ENCODE data around the gene LRIT2. TPM values are rescaled to one million over a fixed set of nuclear protein-coding genes. Genes with fewer than 3 reads are reported as not detected.
A peak's percentile ranks its signal among the peaks of the same experiment; 100 is the strongest.

The LRIT2 gene
- total and polyA plus RNA-seq, 12 donors: not detected

DNA sequence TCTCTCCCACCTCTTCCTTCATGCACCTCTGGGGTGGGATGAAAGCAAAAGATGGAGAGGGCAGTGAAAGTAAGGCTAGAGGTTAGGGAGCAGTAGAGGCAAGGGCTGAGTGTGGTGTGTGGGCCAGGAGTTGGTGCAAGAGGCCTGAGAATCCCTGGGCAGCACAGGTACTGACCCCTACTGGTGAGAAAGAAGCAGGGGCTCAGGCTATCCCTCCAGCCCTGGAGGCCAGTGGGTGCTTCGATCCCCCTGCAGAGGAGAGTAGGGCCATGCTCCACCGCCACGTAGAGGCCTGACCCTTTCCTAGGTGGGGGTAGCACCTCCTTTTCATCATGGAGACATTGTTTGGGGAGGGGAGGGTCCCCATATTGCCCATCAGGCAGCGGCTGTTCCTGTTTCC is 21.2 kb downstream of the LRIT2 start:
- no peaks in the 10 kb centered on the region for H3K4me1 ChIP-seq
- no peak for ATAC-seq
- H3K27me3 ChIP-seq: peaks cover 0 to 13% (median 3%) of the 10 kb centered on the region in 7 donors
- peak in 3 of 9 donors; percentile 6 to 31 (median 12) for TF ChIP-seq CTCF (IDR thresholded peaks at IDR 0.05)
- H3K4me3 ChIP-seq: no peak overlapping the region
- no peak overlapping the region for H3K27ac ChIP-seq
- H3K36me3 ChIP-seq: no peaks in the 10 kb centered on the region
- no peaks in the 10 kb centered on the region for H3K9me3 ChIP-seq
- 81 to 86% methylated on average over 4 of the region's 4 CpGs for WGBS, 2 donors
- DNase-seq: no peak
- intact Hi-C loops (cut with DNase I): loop anchor here in 4 of 10 donors (2.0 to 10.0 kb wide), 4 partner anchors 47 to 59 kb away; no protein-coding TSS in a partner anchor

GRCh38 chr10:84202349-84202748 is 23.0 kb downstream of the LRIT2 start:
- H3K27ac ChIP-seq: no peak overlapping the region
- DNase-seq: no peak
- intact Hi-C loops (cut with DNase I): loop anchor here in 3 of 10 donors (5.0 to 10.0 kb wide), 3 partner anchors 45 to 58 kb away; no protein-coding TSS in a partner anchor
- no peak overlapping the region for H3K4me3 ChIP-seq
- TF ChIP-seq CTCF (IDR thresholded peaks at IDR 0.05): no peak
- peaks cover 0 to under 1% (median 0%) of the 10 kb centered on the region in 9 donors for H3K4me1 ChIP-seq
- H3K36me3 ChIP-seq: no peaks in the 10 kb centered on the region
- H3K27me3 ChIP-seq: peaks cover 0 to 13% (median 0%) of the 10 kb centered on the region in 7 donors
- no peaks in the 10 kb centered on the region for H3K9me3 ChIP-seq
- 88 to 90% methylated on average over 5 of the region's 5 CpGs for WGBS, 2 donors
- no peak for ATAC-seq

DNA sequence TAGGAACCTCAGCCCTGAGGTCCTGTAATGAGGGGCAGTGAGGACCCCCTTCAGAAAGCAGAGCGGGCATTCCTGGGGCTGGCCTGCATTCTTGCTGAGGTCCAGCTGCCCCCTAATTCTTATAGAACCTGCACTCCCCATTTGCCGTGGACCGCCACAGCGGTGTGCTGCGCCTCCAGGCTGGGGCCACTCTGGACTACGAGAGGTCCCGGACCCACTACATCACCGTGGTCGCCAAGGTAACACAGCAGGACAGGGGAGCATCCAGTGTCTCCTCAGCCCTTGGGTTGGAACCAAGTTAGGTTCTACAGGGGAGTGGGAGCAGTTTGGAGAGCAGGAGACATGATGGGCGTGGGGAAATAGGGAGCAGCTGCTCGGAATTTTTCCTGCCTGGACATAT is 23.7 kb downstream of the LRIT2 start:
- Histone ChIP-seq H3K4me3 (no peak overlapping the region), H3K36me3 (no peaks in the 10 kb centered on the region), H3K27ac (no peak overlapping the region), H3K9me3 (no peaks in the 10 kb centered on the region), H3K4me1 (peaks cover 0 to 7% (median 0%) of the 10 kb centered on the region in 9 donors), H3K27me3 (peaks cover 0 to 14% (median under 1%) of the 10 kb centered on the region in 7 donors)
- no peak for ATAC-seq
- 90 to 93% methylated on average over 11 of the region's 11 CpGs for WGBS, 2 donors
- no peak for DNase-seq
- intact Hi-C loops (cut with DNase I): loop anchor here in 3 of 10 donors (5.0 to 10.0 kb wide), 3 partner anchors 44 to 57 kb away; no protein-coding TSS in a partner anchor
- no peak for TF ChIP-seq CTCF (IDR thresholded peaks at IDR 0.05)

DNA sequence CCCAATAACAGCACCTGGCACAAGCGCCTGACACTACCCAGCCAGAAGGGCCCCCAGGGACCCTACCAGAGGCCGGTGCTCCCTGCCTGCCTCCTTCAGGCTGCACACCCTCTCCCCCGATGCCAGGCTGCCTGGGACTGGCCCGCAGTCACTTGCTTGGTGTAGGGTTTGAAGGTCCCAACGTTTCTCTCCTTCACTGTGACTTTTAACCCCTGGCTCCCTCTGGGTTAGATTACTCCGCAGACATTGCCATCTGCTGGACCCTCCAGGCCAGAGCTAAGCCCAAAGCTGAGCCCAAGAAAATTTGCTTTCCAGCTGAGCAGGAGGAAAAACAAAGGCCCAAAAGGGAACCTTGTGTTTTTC is 24.1 kb downstream of the LRIT2 start:
- intact Hi-C loops (cut with DNase I): loop anchor here in 3 of 10 donors (5.0 to 10.0 kb wide), 3 partner anchors 44 to 56 kb away; no protein-coding TSS in a partner anchor
- Histone ChIP-seq H3K36me3 (no peaks in the 10 kb centered on the region), H3K27ac (no peak overlapping the region), H3K27me3 (peaks cover 0 to 13% (median 1%) of the 10 kb centered on the region in 7 donors), H3K9me3 (no peaks in the 10 kb centered on the region), H3K4me3 (no peak overlapping the region), H3K4me1 (peaks cover 0 to 11% (median 0%) of the 10 kb centered on the region in 9 donors)
- WGBS, 2 donors: 46 to 56% methylated on average over 6 of the region's 6 CpGs
- ATAC-seq (no peak), DNase-seq (no peak)
- no peak for TF ChIP-seq CTCF (IDR thresholded peaks at IDR 0.05)
